Testis (tissue), 2 donors: Measurements from ENCODE around the gene SLC26A11.

ENCODE experiments used
- CTCF ChIP-seq, 3 experiments: fragments of 450-650 bp in 2 of 3; fragments of 200-600 bp in 1 of 3; sonication (generic) in 1 of 3; IDR thresholded peaks; one replicate each; pipeline ENCODE4 v1.5.1; 2016 to 2019; ENCODE audit warnings: antibody characterized with exemption in 3 of 3, mild to moderate bottlenecking in 2 of 3, moderate library complexity in 1 of 3
- POLR2A ChIP-seq: fragments of 450-650 bp; IDR thresholded peaks from one replicate; pipeline ENCODE4 v1.6.1; 2017; ENCODE audit warnings: antibody characterized with exemption, mild to moderate bottlenecking, moderate library complexity

GRCh38 chr17:80295559-80295958 lies 75.3 kb downstream of the SLC26A11 start:
- TF ChIP-seq CTCF (IDR thresholded peaks at IDR 0.05) (no peak), POLR2A (no peak)
